Thoracic aorta (tissue), 2 donors: ENCODE results near the gene DNAH10. TPM values are rescaled to one million over a fixed set of nuclear protein-coding genes. Genes with fewer than 3 reads are reported as not detected.

Experiments
- ATAC-seq: fragments of 150-250 bp; one replicate; pipeline ENCODE4 v1.8.0; 2017; ENCODE audit warnings: low read depth; ENCODE audit not compliant: insufficient number of reproducible peaks, low FRiP score
- DNase-seq: peaks from one replicate; pipeline ENCODE4 v3.0.0-alpha.2; 2020; ENCODE audit warnings: low spot score
- H3K27ac ChIP-seq, 2 donors: fragments of 200-600 bp; sonication (generic); 1 replicate in 1 of 2; 2 replicates in 1 of 2; pipeline ENCODE4 v1.5.1; 2016; ENCODE audit warnings: mild to moderate bottlenecking in 2 of 2, moderate library complexity in 2 of 2
- H3K27me3 ChIP-seq: fragments of 200-600 bp; sonication (generic); replicated peaks from 2 replicates; pipeline ENCODE4 v1.6.0; 2016; ENCODE audit warnings: mild to moderate bottlenecking; ENCODE audit not compliant: insufficient read depth
- H3K36me3 ChIP-seq: fragments of 200-600 bp; sonication (generic); one replicate; pipeline ENCODE4 v1.5.1; 2016
- H3K4me1 ChIP-seq, 2 donors: fragments of 200-600 bp; sonication (generic); 1 replicate in 1 of 2; 2 replicates in 1 of 2; pipeline versions ENCODE4 v1.5.1 to v1.6.0; 2016; ENCODE audit warnings: low read depth in 2 of 2, mild to moderate bottlenecking in 1 of 2; ENCODE audit not compliant: control insufficient read depth in 1 of 2
- H3K4me3 ChIP-seq: fragments of 200-600 bp; sonication (generic); 2 replicates; pipeline ENCODE4 v1.5.1; 2016; ENCODE audit warnings: mild to moderate bottlenecking
- H3K9me3 ChIP-seq: fragments of 200-600 bp; sonication (generic); 2 replicates; pipeline ENCODE4 v1.5.1; 2016
- total RNA-seq, 2 donors: library from RNA; depleted of rRNA; stranded (reverse); fragments of >200 nt; gene quantifications; one replicate each; pipeline versions ENCODE4 v1.1.0 to v1.2.3, GENCODE V29; 2016
- TF ChIP-seq, protein P1 (sequence below): fragments of 200-600 bp; sonication (generic); IDR thresholded peaks from one replicate; pipeline ENCODE4 v1.5.1; 2019; ENCODE audit warnings: antibody characterized with exemption

The DNAH10 gene
- total RNA-seq, 2 donors from 2014 or later = under 0.01 to 0.14 TPM

- TF ChIP-seq, protein P1, sequence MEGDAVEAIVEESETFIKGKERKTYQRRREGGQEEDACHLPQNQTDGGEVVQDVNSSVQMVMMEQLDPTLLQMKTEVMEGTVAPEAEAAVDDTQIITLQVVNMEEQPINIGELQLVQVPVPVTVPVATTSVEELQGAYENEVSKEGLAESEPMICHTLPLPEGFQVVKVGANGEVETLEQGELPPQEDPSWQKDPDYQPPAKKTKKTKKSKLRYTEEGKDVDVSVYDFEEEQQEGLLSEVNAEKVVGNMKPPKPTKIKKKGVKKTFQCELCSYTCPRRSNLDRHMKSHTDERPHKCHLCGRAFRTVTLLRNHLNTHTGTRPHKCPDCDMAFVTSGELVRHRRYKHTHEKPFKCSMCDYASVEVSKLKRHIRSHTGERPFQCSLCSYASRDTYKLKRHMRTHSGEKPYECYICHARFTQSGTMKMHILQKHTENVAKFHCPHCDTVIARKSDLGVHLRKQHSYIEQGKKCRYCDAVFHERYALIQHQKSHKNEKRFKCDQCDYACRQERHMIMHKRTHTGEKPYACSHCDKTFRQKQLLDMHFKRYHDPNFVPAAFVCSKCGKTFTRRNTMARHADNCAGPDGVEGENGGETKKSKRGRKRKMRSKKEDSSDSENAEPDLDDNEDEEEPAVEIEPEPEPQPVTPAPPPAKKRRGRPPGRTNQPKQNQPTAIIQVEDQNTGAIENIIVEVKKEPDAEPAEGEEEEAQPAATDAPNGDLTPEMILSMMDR = no peak
- DNase-seq (no peak), ATAC-seq (no peak)
- H3K27me3 ChIP-seq = no peaks in the 10 kb centered on the region
- H3K27ac ChIP-seq = no peak overlapping the region
- no peaks in the 10 kb centered on the region for H3K36me3 ChIP-seq
- no peaks in the 10 kb centered on the region for H3K9me3 ChIP-seq
- no peak overlapping the region for H3K4me3 ChIP-seq
- H3K4me1 ChIP-seq = peaks cover 0 to 4% of the 10 kb centered on the region in 2 donors
Observed at GRCh38 chr12:123962513-123962912, 200.4 kb downstream of the DNAH10 start.

GRCh38 chr12:123963821-123964220 is 201.7 kb downstream of the DNAH10 start:
- Histone ChIP-seq H3K27me3 (no peaks in the 10 kb centered on the region), H3K9me3 (no peaks in the 10 kb centered on the region), H3K27ac (no peak overlapping the region), H3K4me1 (peaks cover 2 to 9% of the 10 kb centered on the region in 2 donors), H3K36me3 (no peaks in the 10 kb centered on the region), H3K4me3 (no peak overlapping the region)
- ATAC-seq = no peak
- no peak for DNase-seq
- TF ChIP-seq, protein P1 = no peak

GRCh38 chr12:123965382-123965781 is 203.3 kb downstream of the DNAH10 start:
- no peak overlapping the region for H3K27ac ChIP-seq
- H3K9me3 ChIP-seq = no peaks in the 10 kb centered on the region
- H3K27me3 ChIP-seq = no peaks in the 10 kb centered on the region
- H3K36me3 ChIP-seq = no peaks in the 10 kb centered on the region
- no peak overlapping the region for H3K4me3 ChIP-seq
- DNase-seq (no peak), ATAC-seq (no peak)
- H3K4me1 ChIP-seq = peaks cover 17 to 21% of the 10 kb centered on the region in 2 donors
- TF ChIP-seq, protein P1 = no peak

- no peak overlapping the region for H3K4me3 ChIP-seq
- H3K9me3 ChIP-seq = no peaks in the 10 kb centered on the region
- no peak overlapping the region for H3K27ac ChIP-seq
- H3K4me1 ChIP-seq = peaks cover 22 to 30% of the 10 kb centered on the region in 2 donors
- no peaks in the 10 kb centered on the region for H3K36me3 ChIP-seq
- no peak for ATAC-seq
- no peaks in the 10 kb centered on the region for H3K27me3 ChIP-seq
- TF ChIP-seq, protein P1 = no peak
- no peak for DNase-seq
Observed at GRCh38 chr12:123966596-123966995, 204.5 kb downstream of the DNAH10 start.

- no peaks in the 10 kb centered on the region for H3K9me3 ChIP-seq
- DNase-seq = no peak
- no peak overlapping the region for H3K4me3 ChIP-seq
- TF ChIP-seq, protein P1 = no peak
- no peaks in the 10 kb centered on the region for H3K27me3 ChIP-seq
- peaks cover 22 to 30% of the 10 kb centered on the region in 2 donors for H3K4me1 ChIP-seq
- no peaks in the 10 kb centered on the region for H3K36me3 ChIP-seq
- ATAC-seq = no peak
- H3K27ac ChIP-seq = no peak overlapping the region
Observed at GRCh38 chr12:123967121-123967586, 205.1 kb downstream of the DNAH10 start.
